ENCODE measurements around the gene POLDIP3.

GRCh38 chr22:42610186-42610585 is 4.5 kb downstream of the POLDIP3 start:
- TF ChIP-seq CTCF (conservative IDR thresholded peaks at IDR 0.05): no peak
- no peak for TF ChIP-seq ZFX (IDR thresholded peaks at IDR 0.05)

Data from C4-2B (cell line).